ENCODE results near the gene CD3E. TPM values are rescaled to one million over a fixed set of nuclear protein-coding genes. Genes with fewer than 3 reads are reported as not detected.

CD3E gene
- total and polyA plus RNA-seq, 9 of the 15 experiments (the other 6 are each of a cell fraction or from before 2014, with no cell fraction given): 0.07 to 0.62 (median 0.19) TPM; not detected in 5

GRCh38 chr11:118359295-118359958, 54.9 kb downstream of the CD3E start, which contains the start of gene UBE4A (continued):
- TF ChIP-seq, protein P1, sequence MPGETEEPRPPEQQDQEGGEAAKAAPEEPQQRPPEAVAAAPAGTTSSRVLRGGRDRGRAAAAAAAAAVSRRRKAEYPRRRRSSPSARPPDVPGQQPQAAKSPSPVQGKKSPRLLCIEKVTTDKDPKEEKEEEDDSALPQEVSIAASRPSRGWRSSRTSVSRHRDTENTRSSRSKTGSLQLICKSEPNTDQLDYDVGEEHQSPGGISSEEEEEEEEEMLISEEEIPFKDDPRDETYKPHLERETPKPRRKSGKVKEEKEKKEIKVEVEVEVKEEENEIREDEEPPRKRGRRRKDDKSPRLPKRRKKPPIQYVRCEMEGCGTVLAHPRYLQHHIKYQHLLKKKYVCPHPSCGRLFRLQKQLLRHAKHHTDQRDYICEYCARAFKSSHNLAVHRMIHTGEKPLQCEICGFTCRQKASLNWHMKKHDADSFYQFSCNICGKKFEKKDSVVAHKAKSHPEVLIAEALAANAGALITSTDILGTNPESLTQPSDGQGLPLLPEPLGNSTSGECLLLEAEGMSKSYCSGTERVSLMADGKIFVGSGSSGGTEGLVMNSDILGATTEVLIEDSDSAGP (CRISPR knock-in tag; IDR thresholded peaks at IDR 0.05): no peak
- no peak for TF ChIP-seq RNF219 (CRISPR knock-in tag; IDR thresholded peaks at IDR 0.05)
- TF ChIP-seq, protein P2, sequence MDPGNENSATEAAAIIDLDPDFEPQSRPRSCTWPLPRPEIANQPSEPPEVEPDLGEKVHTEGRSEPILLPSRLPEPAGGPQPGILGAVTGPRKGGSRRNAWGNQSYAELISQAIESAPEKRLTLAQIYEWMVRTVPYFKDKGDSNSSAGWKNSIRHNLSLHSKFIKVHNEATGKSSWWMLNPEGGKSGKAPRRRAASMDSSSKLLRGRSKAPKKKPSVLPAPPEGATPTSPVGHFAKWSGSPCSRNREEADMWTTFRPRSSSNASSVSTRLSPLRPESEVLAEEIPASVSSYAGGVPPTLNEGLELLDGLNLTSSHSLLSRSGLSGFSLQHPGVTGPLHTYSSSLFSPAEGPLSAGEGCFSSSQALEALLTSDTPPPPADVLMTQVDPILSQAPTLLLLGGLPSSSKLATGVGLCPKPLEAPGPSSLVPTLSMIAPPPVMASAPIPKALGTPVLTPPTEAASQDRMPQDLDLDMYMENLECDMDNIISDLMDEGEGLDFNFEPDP (CRISPR knock-in tag; IDR thresholded peaks at IDR 0.05): no peak
- peak; percentile 27; the same call in 1 of the 2 replicates for TF ChIP-seq NR2F6 (CRISPR knock-in tag; IDR thresholded peaks at IDR 0.05)
- 0 out of 4 replicates have a peak, but pooled peaks of 1 of the 2 experiments have one; percentile 63 for TF ChIP-seq TEAD1 (CRISPR knock-in tag; IDR thresholded peaks at IDR 0.05)
- no peak for TF ChIP-seq OTX1 (CRISPR knock-in tag; IDR thresholded peaks at IDR 0.05)
- TF ChIP-seq TFAM (CRISPR knock-in tag; conservative IDR thresholded peaks at IDR 0.05): no peak
- peak; percentile 74 for TF ChIP-seq TAF9B (IDR thresholded peaks at IDR 0.05; ENCODE audit: partially characterized antibody)
- TF ChIP-seq SRSF3 (IDR thresholded peaks at IDR 0.05; ENCODE audit: insufficient read depth, low read length): no peak
- no peak for TF ChIP-seq ZFP1 (CRISPR knock-in tag; IDR thresholded peaks at IDR 0.05)
- no peak for TF ChIP-seq CUX1 (CRISPR knock-in tag; IDR thresholded peaks at IDR 0.05)
- TF ChIP-seq, protein P3, sequence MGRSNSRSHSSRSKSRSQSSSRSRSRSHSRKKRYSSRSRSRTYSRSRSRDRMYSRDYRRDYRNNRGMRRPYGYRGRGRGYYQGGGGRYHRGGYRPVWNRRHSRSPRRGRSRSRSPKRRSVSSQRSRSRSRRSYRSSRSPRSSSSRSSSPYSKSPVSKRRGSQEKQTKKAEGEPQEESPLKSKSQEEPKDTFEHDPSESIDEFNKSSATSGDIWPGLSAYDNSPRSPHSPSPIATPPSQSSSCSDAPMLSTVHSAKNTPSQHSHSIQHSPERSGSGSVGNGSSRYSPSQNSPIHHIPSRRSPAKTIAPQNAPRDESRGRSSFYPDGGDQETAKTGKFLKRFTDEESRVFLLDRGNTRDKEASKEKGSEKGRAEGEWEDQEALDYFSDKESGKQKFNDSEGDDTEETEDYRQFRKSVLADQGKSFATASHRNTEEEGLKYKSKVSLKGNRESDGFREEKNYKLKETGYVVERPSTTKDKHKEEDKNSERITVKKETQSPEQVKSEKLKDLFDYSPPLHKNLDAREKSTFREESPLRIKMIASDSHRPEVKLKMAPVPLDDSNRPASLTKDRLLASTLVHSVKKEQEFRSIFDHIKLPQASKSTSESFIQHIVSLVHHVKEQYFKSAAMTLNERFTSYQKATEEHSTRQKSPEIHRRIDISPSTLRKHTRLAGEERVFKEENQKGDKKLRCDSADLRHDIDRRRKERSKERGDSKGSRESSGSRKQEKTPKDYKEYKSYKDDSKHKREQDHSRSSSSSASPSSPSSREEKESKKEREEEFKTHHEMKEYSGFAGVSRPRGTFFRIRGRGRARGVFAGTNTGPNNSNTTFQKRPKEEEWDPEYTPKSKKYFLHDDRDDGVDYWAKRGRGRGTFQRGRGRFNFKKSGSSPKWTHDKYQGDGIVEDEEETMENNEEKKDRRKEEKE (IDR thresholded peaks at IDR 0.05; ENCODE audit: borderline replicate concordance in 1 of 2, control insufficient read depth in 1 of 2, low read depth in 2 of 2, low read length in 1 of 2): no peak

All from K562 (cell line).